GM23248 (cell line): ENCODE results near the gene GARNL3. TPM values are rescaled to one million over a fixed set of nuclear protein-coding genes. Genes with fewer than 3 reads are reported as not detected.

Experiments used
- DNase-seq: peaks from one replicate; pipeline ENCODE4 v3.0.0-alpha.2; 2015
- H2AFZ ChIP-seq: fragments of 200-600 bp; sonication (generic); 2 replicates; pipeline ENCODE4 v1.6.1; 2016; ENCODE audit warnings: antibody characterized with exemption
- H3F3A ChIP-seq: fragments of 200-600 bp; sonication (generic); 2 replicates; pipeline ENCODE4 v1.6.1; 2016; ENCODE audit warnings: mild to moderate bottlenecking, antibody characterized with exemption, mixed run types; ENCODE audit not compliant: insufficient read depth
- H3K27ac ChIP-seq: fragments of 200-600 bp; sonication (generic); 2 replicates; pipeline ENCODE4 v1.5.1; 2016; ENCODE audit warnings: mild to moderate bottlenecking
- H3K27me3 ChIP-seq: fragments of 200-600 bp; sonication (generic); replicated peaks from 2 replicates; pipeline ENCODE4 v1.6.1; 2016; ENCODE audit warnings: mild to moderate bottlenecking; ENCODE audit not compliant: insufficient read depth
- H3K36me3 ChIP-seq: fragments of 200-600 bp; sonication (generic); 2 replicates; pipeline ENCODE4 v1.6.1; 2016; ENCODE audit warnings: low read depth, mild to moderate bottlenecking
- H3K4me1 ChIP-seq: fragments of 200-600 bp; sonication (generic); 2 replicates; pipeline ENCODE4 v1.6.1; 2016; ENCODE audit warnings: mild to moderate bottlenecking; ENCODE audit not compliant: insufficient read depth
- H3K4me2 ChIP-seq: fragments of 200-600 bp; sonication (generic); one replicate; pipeline ENCODE4 v1.6.1; 2016; ENCODE audit warnings: mild to moderate bottlenecking; ENCODE audit not compliant: unreplicated experiment
- H3K4me3 ChIP-seq: fragments of 200-600 bp; sonication (generic); 2 replicates; pipeline ENCODE4 v1.5.1; 2016; ENCODE audit warnings: mild to moderate bottlenecking
- H3K79me2 ChIP-seq: fragments of 200-600 bp; sonication (generic); 2 replicates; pipeline ENCODE4 v1.6.1; 2016; ENCODE audit warnings: mild to moderate bottlenecking; ENCODE audit not compliant: insufficient read depth
- H3K9ac ChIP-seq: fragments of 200-600 bp; sonication (generic); 2 replicates; pipeline ENCODE4 v1.6.1; 2016; ENCODE audit warnings: mild to moderate bottlenecking
- H3K9me2 ChIP-seq: fragments of 200-600 bp; sonication (generic); 2 replicates; pipeline ENCODE4 v1.6.1; 2016; ENCODE audit warnings: mixed run types, mild to moderate bottlenecking, moderate library complexity; ENCODE audit not compliant: insufficient read depth
- H3K9me3 ChIP-seq: fragments of 200-600 bp; sonication (generic); one replicate; pipeline ENCODE4 v1.6.1; 2017; ENCODE audit warnings: low read depth
- H4K20me1 ChIP-seq: fragments of 200-600 bp; sonication (generic); 2 replicates; pipeline ENCODE4 v1.6.0; 2016; ENCODE audit not compliant: insufficient read depth
- EZH2 ChIP-seq: fragments of 200-600 bp; sonication (generic); IDR thresholded peaks from 2 replicates; pipeline ENCODE4 v1.6.1; 2018; ENCODE audit warnings: antibody characterized with exemption, mild to moderate bottlenecking; ENCODE audit not compliant: insufficient read depth, poor library complexity, severe bottlenecking
- EZH2phosphoT487 ChIP-seq: fragments of 200-600 bp; sonication (generic); IDR thresholded peaks from 2 replicates; pipeline ENCODE4 v1.6.1; 2018; ENCODE audit warnings: antibody characterized with exemption, moderate library complexity, mild to moderate bottlenecking, low read depth; ENCODE audit not compliant: insufficient read depth
- WGBS, 2 experiments: methylation state at CpG; one replicate each; pipeline ENCODE4 v1.1.6; 2015 to 2017; ENCODE audit warnings: low lambda C conversion rate in 2 of 2, low coverage in 1 of 2; ENCODE audit errors: missing lambda C conversion rate in 2 of 2; 5-methylcytosine and 5-hydroxymethylcytosine counted together
- in situ Hi-C: fragments of 300-500 bp; cut with MboI; formaldehyde crosslinking; loops from 2 replicates; pipeline ENCODE4 v1.15.0; 2020
- polyA plus RNA-seq: library from polyadenylated mRNA; unstranded; fragments of >200 nt; fragmentation: Nextera tagmentation; extraction: Ambion mirVana; gene quantifications from 2 replicates; pipeline ENCODE4 v1.2.1, GENCODE V29; 2016
- total RNA-seq: library from RNA; depleted of rRNA; stranded (reverse); fragments of >200 nt; shearing (Covaris generic); gene quantifications from 2 replicates; pipeline ENCODE4 v1.2.3, GENCODE V29; 2014

The GARNL3 gene
- total and polyA plus RNA-seq, 2 experiments from 2014 or later = 0.43 to 1.3 TPM

GRCh38 chr9:127330501-127330900, 65.9 kb downstream of the GARNL3 start:
- no peak for TF ChIP-seq EZH2phosphoT487
- TF ChIP-seq EZH2 = no peak
- Histone ChIP-seq H3K4me3 (no peak overlapping the region), H3K27ac (no peak overlapping the region), H3K9ac (no peak overlapping the region), H3K4me1 (no peaks in the 10 kb centered on the region), H3K36me3 (no peaks in the 10 kb centered on the region), H3K79me2 (no peaks in the 10 kb centered on the region), H3K9me3 (no peaks in the 10 kb centered on the region), H3K9me2 (no peaks in the 10 kb centered on the region; the same call in 1 of the 2 replicates), H4K20me1 (no peaks in the 10 kb centered on the region), H3K27me3 (no peaks in the 10 kb centered on the region), H3K4me2 (no peak overlapping the region), H3F3A (no peaks in the 10 kb centered on the region), H2AFZ (no peak overlapping the region)
- 97 to 98% methylated on average over 5 of the region's 5 CpGs for WGBS, 2 experiments
- DNase-seq = no peak
- in situ Hi-C loops = no loop called here

GRCh38 chr9:127333221-127334064, 68.9 kb downstream of the GARNL3 start:
- H3K4me1 ChIP-seq = peaks cover 22% of the 10 kb centered on the region
- TF ChIP-seq EZH2phosphoT487 = no peak
- TF ChIP-seq EZH2 = no peak
- in situ Hi-C loops = no loop called here
- H3K4me3 ChIP-seq = no peak overlapping the region
- H3K36me3 ChIP-seq = no peaks in the 10 kb centered on the region
- H4K20me1 ChIP-seq = no peaks in the 10 kb centered on the region
- H3F3A ChIP-seq = peaks cover 11% of the 10 kb centered on the region
- H3K27ac ChIP-seq = no peak overlapping the region
- WGBS, 2 experiments = 47 to 51% methylated on average over 5 of the region's 5 CpGs
- H2AFZ ChIP-seq = no peak overlapping the region
- H3K9ac ChIP-seq = no peak overlapping the region
- DNase-seq = no peak
- no peaks in the 10 kb centered on the region for H3K9me3 ChIP-seq
- no peaks in the 10 kb centered on the region; the same call in 1 of the 2 replicates for H3K9me2 ChIP-seq
- H3K4me2 ChIP-seq = no peak overlapping the region
- no peaks in the 10 kb centered on the region for H3K79me2 ChIP-seq
- H3K27me3 ChIP-seq = no peaks in the 10 kb centered on the region

GRCh38 chr9:127334725-127335124, 70.2 kb downstream of the GARNL3 start:
- H3K4me3 ChIP-seq = no peak overlapping the region
- no peak overlapping the region for H3K27ac ChIP-seq
- H2AFZ ChIP-seq = no peak overlapping the region
- 56 to 60% methylated on average over 2 of the region's 2 CpGs for WGBS, 2 experiments
- H3K79me2 ChIP-seq = no peaks in the 10 kb centered on the region
- peaks cover 22% of the 10 kb centered on the region for H3K4me1 ChIP-seq
- no peak overlapping the region for H3K9ac ChIP-seq
- peaks cover 11% of the 10 kb centered on the region for H3F3A ChIP-seq
- in situ Hi-C loops = no loop called here
- no peaks in the 10 kb centered on the region for H3K27me3 ChIP-seq
- H4K20me1 ChIP-seq = no peaks in the 10 kb centered on the region
- no peaks in the 10 kb centered on the region for H3K9me3 ChIP-seq
- no peak overlapping the region for H3K4me2 ChIP-seq
- H3K9me2 ChIP-seq = no peaks in the 10 kb centered on the region; the same call in 1 of the 2 replicates
- DNase-seq = no peak
- TF ChIP-seq EZH2phosphoT487 = no peak
- no peak for TF ChIP-seq EZH2
- H3K36me3 ChIP-seq = no peaks in the 10 kb centered on the region

GRCh38 chr9:127336086-127336485, 71.5 kb downstream of the GARNL3 start:
- Histone ChIP-seq H3K9ac (no peak overlapping the region), H3K9me2 (no peaks in the 10 kb centered on the region; the same call in 1 of the 2 replicates), H3K36me3 (no peaks in the 10 kb centered on the region), H3K4me1 (peaks cover 22% of the 10 kb centered on the region), H3F3A (peaks cover 11% of the 10 kb centered on the region), H2AFZ (no peak overlapping the region), H3K79me2 (no peaks in the 10 kb centered on the region), H3K9me3 (no peaks in the 10 kb centered on the region), H4K20me1 (no peaks in the 10 kb centered on the region), H3K27me3 (no peaks in the 10 kb centered on the region), H3K4me2 (peak overlapping the region; percentile 47), H3K4me3 (no peak overlapping the region), H3K27ac (0 out of 2 replicates have a peak overlapping the region, but pooled peaks have one; percentile 31)
- peak; percentile 48 for DNase-seq
- no peak for TF ChIP-seq EZH2
- no peak for TF ChIP-seq EZH2phosphoT487
- WGBS, 2 experiments = 97 to 100% methylated on average over 5 of the region's 5 CpGs
- in situ Hi-C loops = no loop called here
